Chondrocyte (in vitro differentiated cells): ENCODE data around the gene PLD3. TPM values are rescaled to one million over a fixed set of nuclear protein-coding genes. Genes with fewer than 3 reads are reported as not detected.
"Not testable (repeated sequence)": the region's sequence is repeated elsewhere in the genome, so short reads cannot be mapped to it uniquely, and the experiment has no call there.

Experiments
- DNase-seq: peaks from one replicate; pipeline ENCODE4 v3.0.0; 2021; ENCODE audit warnings: mixed read lengths, low spot score
- H3K27ac Mint-ChIP-seq: one replicate; pipeline ENCODE4 v1.8.0; 2021; ENCODE audit warnings: mild to moderate bottlenecking, moderate library complexity, mixed read lengths; ENCODE audit not compliant: unreplicated experiment
- H3K27me3 Mint-ChIP-seq: 2 replicates; pipeline ENCODE4 v1.8.0; 2021; ENCODE audit warnings: low read depth, mixed read lengths
- H3K36me3 Mint-ChIP-seq: 2 replicates; pipeline ENCODE4 v1.8.0; 2021; ENCODE audit warnings: low read depth, mixed read lengths
- H3K4me1 Mint-ChIP-seq: 2 replicates; pipeline ENCODE4 v1.8.0; 2021; ENCODE audit warnings: low read depth, mild to moderate bottlenecking, mixed read lengths
- H3K4me3 Mint-ChIP-seq: one replicate; pipeline ENCODE4 v1.8.0; 2021; ENCODE audit warnings: mild to moderate bottlenecking, moderate library complexity, mixed read lengths; ENCODE audit not compliant: unreplicated experiment
- H3K9me3 Mint-ChIP-seq: 2 replicates; pipeline ENCODE4 v1.8.0; 2021; ENCODE audit warnings: low read depth, mixed read lengths
- total RNA-seq: library from RNA; stranded (reverse); gene quantifications from 3 replicates; pipeline ENCODE4 v1.2.1, GENCODE V29; 2021
- TF ChIP-seq, protein P1 (sequence below): fragments of 200-600 bp; sonication (generic); IDR thresholded peaks from 2 replicates; pipeline ENCODE4 v1.5.0; 2021; ENCODE audit warnings: antibody characterized with exemption, mild to moderate bottlenecking, moderate library complexity

Gene PLD3
- total RNA-seq, 1 donor from 2014 or later, result 478 TPM

GRCh38 chr19:40366697-40367561 lies 18.4 kb downstream of the PLD3 start:
- Mint-ChIP-seq H3K27me3 (no peaks in the 10 kb centered on the region), H3K9me3 (no peaks in the 10 kb centered on the region), H3K4me1 (peaks cover 28% of the 10 kb centered on the region), H3K36me3 (peaks cover 16% of the 10 kb centered on the region), H3K27ac (peak overlapping the region; percentile 78), H3K4me3 (peak overlapping the region; percentile 78)
- TF ChIP-seq, protein P1, sequence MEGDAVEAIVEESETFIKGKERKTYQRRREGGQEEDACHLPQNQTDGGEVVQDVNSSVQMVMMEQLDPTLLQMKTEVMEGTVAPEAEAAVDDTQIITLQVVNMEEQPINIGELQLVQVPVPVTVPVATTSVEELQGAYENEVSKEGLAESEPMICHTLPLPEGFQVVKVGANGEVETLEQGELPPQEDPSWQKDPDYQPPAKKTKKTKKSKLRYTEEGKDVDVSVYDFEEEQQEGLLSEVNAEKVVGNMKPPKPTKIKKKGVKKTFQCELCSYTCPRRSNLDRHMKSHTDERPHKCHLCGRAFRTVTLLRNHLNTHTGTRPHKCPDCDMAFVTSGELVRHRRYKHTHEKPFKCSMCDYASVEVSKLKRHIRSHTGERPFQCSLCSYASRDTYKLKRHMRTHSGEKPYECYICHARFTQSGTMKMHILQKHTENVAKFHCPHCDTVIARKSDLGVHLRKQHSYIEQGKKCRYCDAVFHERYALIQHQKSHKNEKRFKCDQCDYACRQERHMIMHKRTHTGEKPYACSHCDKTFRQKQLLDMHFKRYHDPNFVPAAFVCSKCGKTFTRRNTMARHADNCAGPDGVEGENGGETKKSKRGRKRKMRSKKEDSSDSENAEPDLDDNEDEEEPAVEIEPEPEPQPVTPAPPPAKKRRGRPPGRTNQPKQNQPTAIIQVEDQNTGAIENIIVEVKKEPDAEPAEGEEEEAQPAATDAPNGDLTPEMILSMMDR, result peak; percentile 42
- no peak for DNase-seq

DNA sequence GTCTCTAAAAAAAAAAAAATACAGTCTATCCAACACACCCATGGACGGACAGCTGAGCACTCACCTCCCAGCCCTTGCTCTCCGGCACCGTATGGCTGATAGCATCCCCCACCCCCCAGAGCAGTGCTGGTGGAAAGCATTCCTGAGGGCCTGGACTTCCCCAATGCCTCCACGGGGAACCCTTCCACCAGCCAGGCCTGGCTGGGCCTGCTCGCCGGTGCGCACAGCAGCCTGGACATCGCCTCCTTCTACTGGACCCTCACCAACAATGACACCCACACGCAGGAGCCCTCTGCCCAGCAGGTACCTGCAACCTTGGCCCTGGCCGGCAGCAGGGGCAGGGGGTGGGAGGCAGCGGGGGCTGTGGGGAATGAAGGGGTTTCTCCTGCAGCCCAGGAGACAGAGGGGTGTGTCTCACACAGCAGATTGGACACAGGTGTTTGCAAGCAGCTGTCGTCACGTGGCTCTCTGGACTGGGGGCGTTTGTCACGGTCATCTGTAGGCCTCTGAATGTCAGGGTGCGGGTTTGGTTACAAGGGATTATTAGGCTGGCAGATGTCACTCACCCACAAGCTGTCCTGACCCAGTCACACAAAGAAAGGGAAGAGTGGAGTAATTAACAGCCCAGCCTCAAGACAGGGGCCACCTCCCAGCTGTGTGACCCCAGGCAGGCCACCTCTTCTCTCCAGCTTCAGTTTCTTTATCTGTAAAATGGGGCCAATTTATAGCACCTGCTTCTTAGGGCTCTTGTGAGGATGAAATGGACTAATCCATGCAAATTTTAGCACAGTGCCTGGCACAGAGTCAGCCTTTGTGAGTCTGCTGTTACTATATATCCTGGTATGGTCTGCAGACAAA lies 19.3 kb downstream of the PLD3 start:
- Mint-ChIP-seq H3K27me3 (no peaks in the 10 kb centered on the region), H3K36me3 (peaks cover 17% of the 10 kb centered on the region), H3K27ac (no peak overlapping the region), H3K4me3 (no peak overlapping the region), H3K9me3 (no peaks in the 10 kb centered on the region), H3K4me1 (peaks cover 27% of the 10 kb centered on the region)
- no peak for DNase-seq
- TF ChIP-seq, protein P1, result no peak

DNA sequence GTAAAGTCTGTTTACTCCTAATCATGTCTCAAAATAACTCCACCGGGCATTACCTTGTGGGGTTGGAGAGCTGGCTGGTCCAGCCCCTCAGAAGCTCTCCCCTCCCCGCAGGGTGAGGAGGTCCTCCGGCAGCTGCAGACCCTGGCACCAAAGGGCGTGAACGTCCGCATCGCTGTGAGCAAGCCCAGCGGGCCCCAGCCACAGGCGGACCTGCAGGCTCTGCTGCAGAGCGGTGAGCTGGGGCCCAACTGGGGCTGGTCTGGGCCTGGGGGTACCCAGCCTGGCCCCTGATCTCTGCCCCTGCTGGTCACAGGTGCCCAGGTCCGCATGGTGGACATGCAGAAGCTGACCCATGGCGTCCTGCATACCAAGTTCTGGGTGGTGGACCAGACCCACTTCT lies 21.3 kb downstream of the PLD3 start:
- DNase-seq, result no peak
- H3K27me3 Mint-ChIP-seq, result no peaks in the 10 kb centered on the region
- peaks cover 25% of the 10 kb centered on the region for H3K36me3 Mint-ChIP-seq
- TF ChIP-seq, protein P1, result no peak
- H3K9me3 Mint-ChIP-seq, result no peaks in the 10 kb centered on the region
- H3K27ac Mint-ChIP-seq, result no peak overlapping the region
- H3K4me1 Mint-ChIP-seq, result peaks cover 22% of the 10 kb centered on the region
- no peak overlapping the region for H3K4me3 Mint-ChIP-seq

DNA sequence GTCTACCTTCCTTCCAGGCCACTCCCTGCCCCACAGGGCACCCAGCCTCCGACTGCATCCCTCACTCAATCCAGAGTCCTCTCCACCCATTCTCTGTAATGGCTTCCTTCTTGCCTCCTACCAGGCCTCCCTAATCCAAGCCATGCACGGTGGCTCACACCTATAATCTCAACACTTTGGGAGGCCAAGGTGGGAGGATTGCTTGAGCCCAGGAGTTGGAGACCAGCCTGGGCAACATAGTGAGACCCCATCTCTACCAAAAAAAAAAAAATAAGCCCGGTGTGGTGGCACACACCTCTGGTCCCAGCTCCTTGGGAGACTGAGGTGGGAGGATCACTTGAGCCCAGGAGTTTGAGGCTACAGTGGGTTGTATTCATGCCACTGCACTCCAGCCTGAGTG lies 21.8 kb downstream of the PLD3 start:
- not testable (repeated sequence) for H3K4me3 Mint-ChIP-seq, H3K27ac Mint-ChIP-seq, H3K27me3 Mint-ChIP-seq, H3K9me3 Mint-ChIP-seq, DNase-seq
- H3K36me3 Mint-ChIP-seq, result peaks cover 28% of the 10 kb centered on the region
- peaks cover 18% of the 10 kb centered on the region for H3K4me1 Mint-ChIP-seq

GRCh38 chr19:40370997-40371801 lies 22.7 kb downstream of the PLD3 start:
- Mint-ChIP-seq H3K9me3 (no peaks in the 10 kb centered on the region), H3K27ac (no peak overlapping the region)

More at GRCh38 chr19:40370997-40371801, 22.7 kb downstream of the PLD3 start:
- Mint-ChIP-seq H3K27me3 (no peaks in the 10 kb centered on the region), H3K36me3 (peaks cover 28% of the 10 kb centered on the region), H3K4me3 (no peak overlapping the region), H3K4me1 (peaks cover 11% of the 10 kb centered on the region)
- TF ChIP-seq, protein P1, result no peak
- no peak for DNase-seq
